ENCODE results near the gene DSCAML1. TPM values are rescaled to one million over a fixed set of nuclear protein-coding genes. Genes with fewer than 3 reads are reported as not detected.

The DSCAML1 gene
- total and polyA plus RNA-seq, 9 of the 15 experiments (the other 6 are each of a cell fraction or from before 2014, with no cell fraction given) = not detected

GRCh38 chr11:117792241-117792640 is 4.8 kb downstream of the DSCAML1 start (continued):
- TF ChIP-seq SAFB2 (IDR thresholded peaks at IDR 0.05; ENCODE audit: borderline replicate concordance, low read depth, low read length, severe bottlenecking) (no peak), BCL6 (CRISPR knock-in tag; IDR thresholded peaks at IDR 0.05) (no peak), HNRNPH1 (optimal IDR thresholded peaks at IDR 0.05; ENCODE audit: low read depth, low read length) (no peak), ELK3 (CRISPR knock-in tag; IDR thresholded peaks at IDR 0.05) (no peak), POLR2G (IDR thresholded peaks at IDR 0.05; ENCODE audit: low read depth, low read length) (no peak), NKRF (IDR thresholded peaks at IDR 0.05; ENCODE audit: borderline replicate concordance) (no peak), ZBTB43 (CRISPR knock-in tag; IDR thresholded peaks at IDR 0.05) (no peak), RFX1 (IDR thresholded peaks at IDR 0.05) (no peak), ZBTB5 (IDR thresholded peaks at IDR 0.05) (no peak)

Measured in K562 (cell line).